OCI-LY7 (cell line): Measurements from ENCODE around the gene CYP3A5.

ENCODE experiments used
- EZH2phosphoT487 ChIP-seq: fragments of 200-600 bp; sonication (generic); IDR thresholded peaks from 2 replicates; pipeline ENCODE4 v1.6.1; 2018; ENCODE audit warnings: low read depth, borderline replicate concordance, mild to moderate bottlenecking, mixed run types, antibody characterized with exemption, low read length, moderate library complexity, mixed read lengths
- TF ChIP-seq, protein P1 (sequence below): fragments of 200-600 bp; sonication (generic); conservative IDR thresholded peaks from 2 replicates; pipeline ENCODE4 v1.5.1; 2014; ENCODE audit warnings: mild to moderate bottlenecking, antibody characterized with exemption, low read length, moderate library complexity, mixed read lengths

DNA sequence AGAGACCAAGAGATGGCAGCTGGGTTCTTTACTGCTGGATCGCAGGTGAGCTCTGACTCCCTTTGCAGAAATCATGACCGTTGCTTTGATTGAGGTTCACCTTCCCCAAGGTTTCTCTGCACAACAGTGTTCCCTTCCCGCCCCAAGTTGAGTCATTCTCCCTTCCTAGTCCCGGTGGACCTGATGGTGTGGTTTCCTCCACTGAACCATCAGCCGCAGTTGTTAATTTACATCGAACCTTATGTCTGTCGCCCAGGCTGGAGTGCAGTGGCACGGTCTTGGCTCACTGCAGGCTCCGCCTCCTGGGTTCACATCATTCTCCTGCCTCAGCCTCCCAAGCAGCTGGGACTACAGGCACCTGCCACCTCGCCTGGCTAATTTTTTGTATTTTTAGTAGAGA lies 57.2 kb downstream of the CYP3A5 start:
- TF ChIP-seq, protein P1, sequence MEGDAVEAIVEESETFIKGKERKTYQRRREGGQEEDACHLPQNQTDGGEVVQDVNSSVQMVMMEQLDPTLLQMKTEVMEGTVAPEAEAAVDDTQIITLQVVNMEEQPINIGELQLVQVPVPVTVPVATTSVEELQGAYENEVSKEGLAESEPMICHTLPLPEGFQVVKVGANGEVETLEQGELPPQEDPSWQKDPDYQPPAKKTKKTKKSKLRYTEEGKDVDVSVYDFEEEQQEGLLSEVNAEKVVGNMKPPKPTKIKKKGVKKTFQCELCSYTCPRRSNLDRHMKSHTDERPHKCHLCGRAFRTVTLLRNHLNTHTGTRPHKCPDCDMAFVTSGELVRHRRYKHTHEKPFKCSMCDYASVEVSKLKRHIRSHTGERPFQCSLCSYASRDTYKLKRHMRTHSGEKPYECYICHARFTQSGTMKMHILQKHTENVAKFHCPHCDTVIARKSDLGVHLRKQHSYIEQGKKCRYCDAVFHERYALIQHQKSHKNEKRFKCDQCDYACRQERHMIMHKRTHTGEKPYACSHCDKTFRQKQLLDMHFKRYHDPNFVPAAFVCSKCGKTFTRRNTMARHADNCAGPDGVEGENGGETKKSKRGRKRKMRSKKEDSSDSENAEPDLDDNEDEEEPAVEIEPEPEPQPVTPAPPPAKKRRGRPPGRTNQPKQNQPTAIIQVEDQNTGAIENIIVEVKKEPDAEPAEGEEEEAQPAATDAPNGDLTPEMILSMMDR, result no peak
- no peak for TF ChIP-seq EZH2phosphoT487
